ENCODE measurements around the gene MARCHF3.

DNA sequence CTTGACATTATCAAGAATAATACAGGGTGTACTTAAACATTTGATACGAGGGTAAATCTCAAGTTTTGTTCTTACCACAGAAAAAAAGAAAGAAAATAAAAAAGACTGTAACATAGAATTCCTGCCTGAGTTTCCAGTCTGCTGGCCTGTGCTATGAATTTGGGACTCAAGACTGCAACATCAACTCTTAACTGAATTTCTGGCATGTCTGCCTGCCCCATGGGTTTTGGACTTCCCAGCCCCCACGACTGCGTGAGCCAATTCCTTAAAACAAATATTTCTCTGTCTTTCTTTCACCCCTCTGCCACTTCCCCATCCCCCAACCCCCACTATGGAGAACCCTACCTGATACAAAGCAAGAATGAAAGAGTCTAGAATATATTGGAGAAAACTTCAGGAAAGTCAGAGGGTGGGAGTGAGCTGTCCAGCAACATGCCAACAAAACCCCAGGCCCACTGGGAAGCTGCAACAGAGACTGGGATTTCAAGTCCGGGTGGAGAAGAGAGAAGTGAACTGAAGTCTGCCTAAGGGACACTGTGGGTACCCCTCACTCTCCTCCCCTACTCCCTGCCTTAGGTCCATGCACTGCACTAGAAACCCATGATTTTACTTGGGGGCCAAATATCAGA is 43.0 kb downstream of the MARCHF3 start:
- TF ChIP-seq POLR2A (IDR thresholded peaks at IDR 0.05) (no peak), CTCF (IDR thresholded peaks at IDR 0.05) (no peak), POLR2AphosphoS5 (IDR thresholded peaks at IDR 0.05) (no peak), EP300 (IDR thresholded peaks at IDR 0.05) (no peak)

Measured in gastroesophageal sphincter (tissue), 3 donors.